B cell (primary cell): ENCODE results near the gene RNPEPL1.

Source experiments
- CTCF ChIP-seq: fragments of 200-600 bp; IDR thresholded peaks from one replicate; pipeline ENCODE4 v1.8.0; 2022; ENCODE audit warnings: antibody characterized with exemption, mild to moderate bottlenecking
- EZH2 ChIP-seq: IDR thresholded peaks from 2 replicates; pipeline ENCODE4 v1.6.1; 2012; ENCODE audit warnings: borderline replicate concordance, low read depth, mild to moderate bottlenecking, moderate library complexity, low read length; ENCODE audit not compliant: insufficient read depth, poor library complexity, severe bottlenecking

GRCh38 chr2:240605867-240606743 is 37.8 kb downstream of the RNPEPL1 start:
- TF ChIP-seq CTCF (no peak), EZH2 (no peak)
